Naive B cell (primary cell): ENCODE measurements around the gene NRF1. TPM values are rescaled to one million over a fixed set of nuclear protein-coding genes. Genes with fewer than 3 reads are reported as not detected.
"Not testable (repeated sequence)": the region's sequence is repeated elsewhere in the genome, so short reads cannot be mapped to it uniquely, and the experiment has no call there.

ENCODE experiments used
- ATAC-seq, 2 donors: fragments of 150-1000 bp; cut with Tn5 transposase; 2 replicates each; pipeline ENCODE4 v1.10.0; 2021; ENCODE audit warnings: low read depth in 2 of 2, mild to moderate bottlenecking in 2 of 2, moderate library complexity in 2 of 2
- DNase-seq: peaks from one replicate; pipeline ENCODE4 v3.0.0; 2022
- H3K27ac Mint-ChIP-seq, 6 donors: one replicate each; pipeline ENCODE4 v1.8.0; 2020 to 2022; ENCODE audit warnings: mild to moderate bottlenecking in 6 of 6, mixed read lengths in 6 of 6, moderate library complexity in 5 of 6, inconsistent platforms in 2 of 6
- H3K27me3 Mint-ChIP-seq, 3 donors: one replicate each; pipeline ENCODE4 v1.8.0; 2021 to 2022; ENCODE audit warnings: mixed read lengths in 3 of 3, mild to moderate bottlenecking in 1 of 3
- H3K36me3 Mint-ChIP-seq, 2 donors: one replicate each; pipeline ENCODE4 v1.8.0; 2020 to 2022; ENCODE audit warnings: mixed read lengths in 2 of 2, inconsistent platforms in 1 of 2, mild to moderate bottlenecking in 1 of 2
- H3K4me1 Mint-ChIP-seq, 3 donors: one replicate each; pipeline ENCODE4 v1.8.0; 2020 to 2022; ENCODE audit warnings: mixed read lengths in 3 of 3, inconsistent platforms in 1 of 3, mild to moderate bottlenecking in 1 of 3, moderate library complexity in 1 of 3
- H3K4me3 Mint-ChIP-seq, 8 donors: one replicate each; pipeline ENCODE4 v1.8.0; 2020 to 2022; ENCODE audit warnings: mild to moderate bottlenecking in 8 of 8, mixed read lengths in 8 of 8, moderate library complexity in 8 of 8, inconsistent platforms in 2 of 8
- H3K9me3 Mint-ChIP-seq, 7 donors: one replicate each; pipeline ENCODE4 v1.8.0; 2020 to 2022; ENCODE audit warnings: mixed read lengths in 7 of 7, mild to moderate bottlenecking in 5 of 7, inconsistent platforms in 2 of 7, moderate library complexity in 1 of 7
- polyA plus RNA-seq, 6 donors: library from polyadenylated mRNA; unstranded; fragments of 300-500 nt; fragmentation: Illumina TruSeq; gene quantifications; one replicate each; pipeline ENCODE4 v1.2.3, GENCODE V29; 2021; ENCODE audit warnings: low read depth in 6 of 6

NRF1 gene
- polyA plus RNA-seq, 6 donors from 2014 or later, result 9.6 to 32.4 (median 28.9) TPM

GRCh38 chr7:129642871-129643549 lies 31.5 kb downstream of the NRF1 start:
- Mint-ChIP-seq H3K4me1 (peaks cover 5 to 22% (median 15%) of the 10 kb centered on the region in 3 donors), H3K27me3 (no peaks in the 10 kb centered on the region), H3K9me3 (no peaks in the 10 kb centered on the region), H3K27ac (peak overlapping the region in 1 of 6 donors; percentile 38), H3K36me3 (peaks cover 0 to 6% of the 10 kb centered on the region in 2 donors), H3K4me3 (no peak overlapping the region)
- no peak for ATAC-seq
- no peak for DNase-seq

GRCh38 chr7:129643550-129644170 lies 32.1 kb downstream of the NRF1 start:
- peaks cover 0 to 2% (median 0%) of the 10 kb centered on the region in 7 donors for H3K9me3 Mint-ChIP-seq
- peaks cover 9 to 25% (median 10%) of the 10 kb centered on the region in 3 donors for H3K4me1 Mint-ChIP-seq
- no peaks in the 10 kb centered on the region for H3K27me3 Mint-ChIP-seq
- peak overlapping the region in 2 of 6 donors; percentile 53 to 95 for H3K27ac Mint-ChIP-seq
- no peak overlapping the region for H3K4me3 Mint-ChIP-seq
- DNase-seq (no peak), ATAC-seq (no peak)
- H3K36me3 Mint-ChIP-seq, result peaks cover 5 to 6% of the 10 kb centered on the region in 2 donors

GRCh38 chr7:129644634-129645230 lies 33.2 kb downstream of the NRF1 start:
- Mint-ChIP-seq H3K4me1 (peaks cover 10 to 26% (median 10%) of the 10 kb centered on the region in 3 donors), H3K27me3 (no peaks in the 10 kb centered on the region), H3K9me3 (peaks cover 0 to 3% (median 0%) of the 10 kb centered on the region in 7 donors), H3K36me3 (peaks cover 6 to 8% of the 10 kb centered on the region in 2 donors), H3K27ac (peak overlapping the region in 2 of 6 donors; percentile 27 to 50), H3K4me3 (no peak overlapping the region)
- ATAC-seq, result no peak
- peak; percentile 12 for DNase-seq

- Mint-ChIP-seq H3K27ac (peak overlapping the region in 4 of 6 donors; percentile 17 to 71 (median 33)), H3K4me3 (no peak overlapping the region), H3K4me1 (peaks cover 10 to 34% (median 12%) of the 10 kb centered on the region in 3 donors), H3K27me3 (no peaks in the 10 kb centered on the region), H3K36me3 (peaks cover 6 to 8% of the 10 kb centered on the region in 2 donors), H3K9me3 (peaks cover 0 to 3% (median 0%) of the 10 kb centered on the region in 7 donors)
- DNase-seq (no peak), ATAC-seq (no peak)
Measured at GRCh38 chr7:129646369-129647021, 35.0 kb downstream of the NRF1 start.

GRCh38 chr7:129649128-129649690 lies 37.7 kb downstream of the NRF1 start:
- DNase-seq (no peak), ATAC-seq (no peak)
- Mint-ChIP-seq H3K36me3 (peaks cover 6 to 8% of the 10 kb centered on the region in 2 donors), H3K27ac (no peak overlapping the region), H3K27me3 (no peaks in the 10 kb centered on the region), H3K4me3 (no peak overlapping the region), H3K4me1 (peaks cover 16 to 47% (median 21%) of the 10 kb centered on the region in 3 donors), H3K9me3 (peaks cover 0 to 3% (median 0%) of the 10 kb centered on the region in 7 donors)

DNA sequence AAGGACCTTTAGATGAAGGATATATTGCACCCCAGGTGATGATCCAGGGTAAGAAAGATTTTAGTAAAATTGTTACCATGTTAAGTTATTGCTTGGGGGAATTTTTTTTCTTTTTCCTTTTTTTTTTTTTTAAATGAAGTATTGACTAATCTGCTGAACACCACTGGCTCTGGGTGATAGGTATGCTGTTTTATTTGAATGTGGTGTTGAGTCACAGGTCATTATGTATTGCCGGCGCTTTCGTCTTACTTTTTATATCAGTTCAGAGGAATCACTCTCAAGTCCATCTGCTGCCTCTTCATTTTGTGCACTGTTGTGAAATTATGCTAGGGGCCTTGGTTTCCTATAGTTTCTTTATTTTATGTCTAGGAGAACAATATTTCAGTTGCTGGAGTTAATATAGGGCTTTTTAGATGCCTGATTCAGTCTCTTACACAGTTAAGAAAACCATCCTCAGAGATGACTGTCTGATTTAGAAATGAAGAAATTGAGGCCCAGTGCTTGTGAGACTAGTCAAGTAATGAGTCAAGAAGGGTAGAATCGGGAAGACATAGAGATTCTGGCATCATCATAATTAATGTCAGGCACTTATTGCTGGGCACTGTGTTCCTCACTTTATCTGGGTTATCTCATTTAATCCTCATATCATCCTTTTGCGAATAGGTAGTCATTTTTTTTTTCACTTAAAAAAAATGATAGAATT lies 38.7 kb downstream of the NRF1 start:
- peaks cover 23 to 57% (median 31%) of the 10 kb centered on the region in 3 donors for H3K4me1 Mint-ChIP-seq
- peaks cover 6 to 8% of the 10 kb centered on the region in 2 donors for H3K36me3 Mint-ChIP-seq
- no peak overlapping the region for H3K4me3 Mint-ChIP-seq
- no peaks in the 10 kb centered on the region for H3K27me3 Mint-ChIP-seq
- no peak for ATAC-seq
- DNase-seq, result no peak
- peaks cover 0 to 3% (median 0%) of the 10 kb centered on the region in 7 donors for H3K9me3 Mint-ChIP-seq
- no peak overlapping the region for H3K27ac Mint-ChIP-seq

GRCh38 chr7:129652914-129653313 lies 41.4 kb downstream of the NRF1 start:
- peaks cover 7 to 11% of the 10 kb centered on the region in 2 donors for H3K36me3 Mint-ChIP-seq
- no peak for DNase-seq

GRCh38 chr7:129655811-129656210 lies 44.3 kb downstream of the NRF1 start:
- H3K36me3 Mint-ChIP-seq, result peaks cover 22% of the 10 kb centered on the region in 2 donors
- peak overlapping the region in 6 of 8 donors; percentile 61 to 87 (median 70) for H3K4me3 Mint-ChIP-seq
- peaks cover 20 to 37% (median 35%) of the 10 kb centered on the region in 3 donors for H3K4me1 Mint-ChIP-seq
- peak overlapping the region; percentile 78 to 98 (median 92) for H3K27ac Mint-ChIP-seq
- peak; percentile 80 to 85 for ATAC-seq
- DNase-seq, result peak; percentile 28
- H3K27me3 Mint-ChIP-seq, result no peaks in the 10 kb centered on the region
- H3K9me3 Mint-ChIP-seq, result peaks cover 0 to 10% (median 6%) of the 10 kb centered on the region in 7 donors

More at GRCh38 chr7:129652914-129653313, 41.4 kb downstream of the NRF1 start:
- H3K27me3 Mint-ChIP-seq, result no peaks in the 10 kb centered on the region
- H3K4me3 Mint-ChIP-seq, result no peak overlapping the region
- peak overlapping the region in 2 of 6 donors; percentile 24 to 25 for H3K27ac Mint-ChIP-seq
- H3K4me1 Mint-ChIP-seq, result peaks cover 29 to 54% (median 35%) of the 10 kb centered on the region in 3 donors
- peaks cover 0 to 3% (median 0%) of the 10 kb centered on the region in 7 donors for H3K9me3 Mint-ChIP-seq
- peak; percentile 47 to 58 for ATAC-seq

GRCh38 chr7:129657363-129657762 lies 45.8 kb downstream of the NRF1 start:
- H3K4me1 Mint-ChIP-seq, result peaks cover 25 to 37% (median 33%) of the 10 kb centered on the region in 3 donors
- H3K27ac Mint-ChIP-seq, result peak overlapping the region in 2 of 6 donors; percentile 29 to 39
- ATAC-seq (no peak), DNase-seq (no peak)
- peaks cover 35 to 36% of the 10 kb centered on the region in 2 donors for H3K36me3 Mint-ChIP-seq
- H3K9me3 Mint-ChIP-seq, result peaks cover 4 to 21% (median 17%) of the 10 kb centered on the region in 7 donors
- no peak overlapping the region for H3K4me3 Mint-ChIP-seq
- no peaks in the 10 kb centered on the region for H3K27me3 Mint-ChIP-seq

DNA sequence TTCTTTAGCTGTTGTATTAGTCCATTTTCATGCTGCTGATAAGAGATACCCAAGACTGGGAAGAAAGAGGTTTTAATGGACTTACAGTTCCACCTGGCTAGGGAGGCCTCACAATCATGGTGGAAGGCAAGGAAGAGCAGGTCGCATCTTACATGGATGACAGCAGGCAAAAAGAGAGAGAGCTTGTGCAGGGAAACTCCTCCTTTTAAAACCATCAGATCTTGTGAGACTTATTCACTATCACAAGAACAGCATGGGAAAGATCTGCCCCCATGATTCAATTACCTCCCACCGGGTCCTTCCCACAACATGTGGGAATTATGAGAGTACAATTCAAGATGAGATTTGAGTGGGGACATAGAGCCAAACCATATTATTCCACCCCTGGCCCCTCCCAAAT lies 48.4 kb downstream of the NRF1 start:
- peak overlapping the region in 2 of 6 donors; percentile 4 to 50 for H3K27ac Mint-ChIP-seq
- not testable (repeated sequence) for DNase-seq, ATAC-seq, H3K4me3 Mint-ChIP-seq, H3K27me3 Mint-ChIP-seq
- H3K4me1 Mint-ChIP-seq, result peaks cover 21 to 28% (median 21%) of the 10 kb centered on the region in 3 donors
- peaks cover 38 to 40% of the 10 kb centered on the region in 2 donors for H3K36me3 Mint-ChIP-seq
- peaks cover 4 to 23% (median 17%) of the 10 kb centered on the region in 7 donors for H3K9me3 Mint-ChIP-seq

GRCh38 chr7:129661645-129662182 lies 50.2 kb downstream of the NRF1 start:
- Mint-ChIP-seq H3K4me3 (no peak overlapping the region), H3K4me1 (peaks cover 8 to 19% (median 14%) of the 10 kb centered on the region in 3 donors), H3K27me3 (no peaks in the 10 kb centered on the region), H3K27ac (peak overlapping the region in 2 of 6 donors; percentile 47 to 53), H3K36me3 (peaks cover 38 to 42% of the 10 kb centered on the region in 2 donors), H3K9me3 (peaks cover 4 to 23% (median 17%) of the 10 kb centered on the region in 7 donors)
- ATAC-seq (no peak), DNase-seq (no peak)

GRCh38 chr7:129663240-129663639 lies 51.7 kb downstream of the NRF1 start:
- not testable (repeated sequence) for ATAC-seq, H3K27ac Mint-ChIP-seq, H3K4me3 Mint-ChIP-seq, H3K27me3 Mint-ChIP-seq, DNase-seq
- Mint-ChIP-seq H3K9me3 (peaks cover 4 to 23% (median 17%) of the 10 kb centered on the region in 7 donors), H3K4me1 (peaks cover 8 to 19% (median 14%) of the 10 kb centered on the region in 3 donors), H3K36me3 (peaks cover 31 to 35% of the 10 kb centered on the region in 2 donors)
